GM21786 (cell line): ENCODE data around the gene SPINK1.
"Not testable (repeated sequence)": the region's sequence is repeated elsewhere in the genome, so short reads cannot be mapped to it uniquely, and the experiment has no call there.

ENCODE experiments used
- ATAC-seq: cut with Tn5 transposase; IDR thresholded peaks from one replicate; pipeline ENCODE4 v1.9.1; 2021; ENCODE audit not compliant: unreplicated experiment

The SPINK1 gene

DNA sequence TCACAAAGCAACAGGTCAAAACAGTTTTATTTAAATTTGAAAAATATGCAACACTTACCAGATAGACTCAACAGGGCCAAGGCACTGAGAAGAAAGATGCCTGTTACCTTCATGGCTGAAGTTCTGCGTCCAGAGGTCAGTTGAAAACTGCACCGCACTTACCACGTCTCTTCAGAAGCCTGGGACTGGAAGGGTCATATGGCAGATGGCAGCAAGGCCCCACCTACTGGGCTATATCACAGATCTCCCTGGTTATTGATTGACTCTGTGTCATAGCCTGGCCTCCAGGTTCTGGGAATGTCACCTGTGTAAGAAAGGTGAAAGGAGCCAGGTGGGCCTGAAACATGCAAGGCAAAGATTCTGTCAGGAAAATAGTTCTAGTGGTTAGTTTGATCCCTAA, at the start of gene SPINK1:
Gene SPINK1 (minus strand): TSS at position 207 of the 400 bp plus-strand sequence. CDS start 94 bp downstream, at position 113.
- no peak for ATAC-seq

DNA sequence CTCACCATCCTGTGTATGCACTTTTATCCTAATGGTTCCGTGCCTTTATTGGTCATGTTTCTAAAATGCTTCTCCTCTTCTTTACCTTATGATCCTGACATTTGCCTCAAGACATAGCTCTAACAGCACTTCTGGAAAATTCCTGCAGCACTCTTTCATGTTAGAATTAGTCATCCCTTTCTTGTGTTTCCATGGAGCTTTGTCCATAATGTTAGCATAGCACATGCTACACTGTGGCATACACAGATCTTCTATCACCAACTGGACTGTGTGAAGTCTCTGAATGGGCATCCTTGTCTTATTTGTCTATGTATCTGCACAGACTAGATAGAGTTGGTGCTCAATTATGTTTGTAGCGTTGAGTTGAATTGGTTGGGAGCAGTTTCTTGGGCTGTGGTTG, 49.0 kb upstream of the SPINK1 start:
- no peak for ATAC-seq

GRCh38 chr5:147879784-147880183, 48.3 kb upstream of the SPINK1 start:
- no peak for ATAC-seq

DNA sequence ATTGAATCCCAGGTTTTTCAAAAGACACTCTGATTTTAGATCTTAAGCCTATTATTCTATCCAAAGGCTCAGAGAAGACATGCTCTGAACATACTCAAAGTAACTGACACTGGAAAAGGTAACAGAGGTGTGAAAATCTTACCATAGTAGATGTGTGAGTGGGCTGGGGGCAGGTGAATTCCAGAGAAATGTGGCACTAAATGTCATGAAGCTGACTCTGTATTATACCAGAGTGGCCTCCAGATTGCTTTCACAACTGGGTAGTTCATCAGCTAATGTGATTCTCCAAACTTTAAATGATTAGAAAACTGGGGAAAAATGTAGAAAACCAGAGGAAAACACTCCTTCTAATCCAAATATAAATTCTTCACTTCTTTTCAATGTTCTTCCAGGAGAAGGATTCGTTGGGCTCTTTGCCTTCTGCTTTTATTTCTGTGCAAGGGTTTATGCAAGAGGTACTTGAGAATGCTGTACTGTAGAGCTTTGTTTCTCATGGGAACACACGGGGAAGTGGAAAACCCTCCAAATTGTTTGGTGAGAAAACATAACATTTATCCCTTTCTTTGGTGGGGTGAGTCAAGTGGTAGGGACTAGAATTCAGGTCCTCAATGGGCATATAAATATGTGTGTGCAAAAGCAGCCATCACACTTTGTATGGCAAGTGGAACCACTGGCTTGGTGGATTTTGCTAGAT, 46.7 kb upstream of the SPINK1 start, which contains the start of gene SCGB3A2:
Gene SCGB3A2 (plus strand): TSS at position 646 of the 694 bp plus-strand sequence. CDS start 93 bp downstream, outside the sequence.
- no peak for ATAC-seq

DNA sequence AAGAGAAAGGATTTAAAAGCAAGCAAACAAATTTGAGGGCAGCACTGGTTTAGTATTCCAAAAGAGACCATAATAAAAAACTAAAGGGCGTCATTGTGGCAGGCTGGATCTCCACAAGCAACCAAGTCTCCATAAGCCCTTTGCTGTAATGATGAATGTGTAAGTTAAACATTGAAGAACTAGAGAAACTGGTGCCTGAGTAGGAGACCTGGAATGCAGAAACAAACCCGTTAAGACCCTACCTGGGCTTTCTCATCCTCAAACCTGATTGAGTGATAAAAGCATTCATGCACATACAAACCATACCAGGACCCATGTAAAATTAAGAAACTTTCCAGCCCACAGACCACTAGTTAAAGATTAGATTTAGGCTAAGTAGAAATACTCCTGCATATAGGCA, 45.2 kb upstream of the SPINK1 start:
- ATAC-seq: no peak

DNA sequence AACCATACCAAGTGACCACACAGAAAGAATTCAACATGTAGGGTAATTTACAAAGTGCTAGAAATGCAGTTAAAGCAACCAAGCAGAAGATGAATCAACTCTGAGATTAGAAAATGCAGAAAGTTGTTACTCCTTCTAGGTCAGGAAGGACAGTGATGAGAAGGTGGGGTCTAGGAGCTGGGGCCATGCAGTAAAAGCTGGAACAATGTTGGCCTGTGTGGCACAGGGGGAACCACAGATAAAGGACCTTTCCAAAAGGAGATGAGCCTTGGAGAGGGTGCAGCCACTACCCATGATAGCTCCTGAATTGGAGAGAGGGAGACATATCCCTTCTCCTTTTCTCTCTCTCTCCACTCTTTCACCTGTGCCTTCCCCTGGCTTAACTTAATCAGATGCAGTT, 44.7 kb upstream of the SPINK1 start:
- ATAC-seq: no peak

- no peak for ATAC-seq
Measured at GRCh38 chr5:147874910-147875367, 43.5 kb upstream of the SPINK1 start.

- not testable (repeated sequence) for ATAC-seq
Measured at GRCh38 chr5:147874118-147874875, 42.8 kb upstream of the SPINK1 start.

DNA sequence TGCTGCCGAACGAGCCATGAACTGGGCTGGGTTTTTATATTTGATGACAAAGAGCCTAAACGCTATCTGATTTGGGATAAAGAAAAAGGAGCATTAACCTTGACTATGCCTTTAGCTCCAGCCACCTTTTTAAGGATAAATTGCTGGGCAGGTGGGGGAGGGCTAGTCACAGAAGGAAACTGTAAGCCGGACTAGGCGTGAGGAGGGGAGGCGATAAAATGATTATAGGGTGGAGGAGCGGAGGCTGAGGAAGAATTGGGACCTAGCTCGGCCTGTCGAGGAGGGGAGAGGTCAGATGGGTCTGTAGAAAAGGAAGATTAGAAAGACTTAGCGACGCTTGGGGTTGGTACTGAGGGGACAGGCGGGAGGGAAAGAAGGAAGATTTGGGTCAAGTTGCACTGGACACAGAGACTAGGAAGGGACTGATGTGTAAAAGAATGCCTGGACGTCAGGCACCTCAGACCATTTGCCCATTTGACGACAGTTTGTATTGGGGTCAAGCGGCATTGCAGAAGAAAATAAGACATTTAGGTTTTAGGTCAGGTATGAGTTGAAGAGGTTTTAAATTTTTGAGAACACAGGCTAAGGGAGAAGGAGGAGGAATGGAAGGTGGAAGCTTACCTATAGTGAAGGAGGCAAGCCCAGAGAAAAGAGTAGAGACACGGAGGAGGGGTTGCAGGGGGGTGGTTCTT, 41.4 kb upstream of the SPINK1 start:
- not testable (repeated sequence) for ATAC-seq

DNA sequence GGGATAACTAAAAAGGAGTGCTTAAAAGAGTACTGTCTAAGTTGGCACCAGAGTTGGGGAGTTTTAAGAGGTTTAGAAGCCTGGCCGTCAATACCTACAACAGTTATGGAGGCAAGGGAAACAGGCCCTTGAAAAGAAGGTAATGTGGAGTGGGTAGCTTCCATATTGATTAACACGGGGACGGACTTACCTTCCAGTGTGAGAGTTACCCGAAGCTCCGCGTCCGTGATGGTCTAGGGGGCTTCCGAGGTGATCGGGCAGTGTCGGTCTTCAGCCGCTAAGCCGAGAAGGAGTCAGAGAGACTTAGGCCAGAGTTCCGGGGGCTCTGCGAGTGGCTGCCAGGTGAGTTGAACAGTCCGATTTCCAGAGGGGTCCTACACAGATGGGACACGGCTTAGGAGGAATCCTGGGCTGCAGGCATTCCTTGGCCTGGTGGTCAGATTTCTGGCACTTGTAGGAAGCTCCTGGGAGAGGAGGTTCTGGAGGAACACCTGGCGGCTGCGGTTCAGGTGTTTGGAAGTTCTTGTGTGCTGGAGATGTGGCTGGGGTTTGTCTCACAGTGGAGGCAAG, 40.6 kb upstream of the SPINK1 start:
- not testable (repeated sequence) for ATAC-seq

DNA sequence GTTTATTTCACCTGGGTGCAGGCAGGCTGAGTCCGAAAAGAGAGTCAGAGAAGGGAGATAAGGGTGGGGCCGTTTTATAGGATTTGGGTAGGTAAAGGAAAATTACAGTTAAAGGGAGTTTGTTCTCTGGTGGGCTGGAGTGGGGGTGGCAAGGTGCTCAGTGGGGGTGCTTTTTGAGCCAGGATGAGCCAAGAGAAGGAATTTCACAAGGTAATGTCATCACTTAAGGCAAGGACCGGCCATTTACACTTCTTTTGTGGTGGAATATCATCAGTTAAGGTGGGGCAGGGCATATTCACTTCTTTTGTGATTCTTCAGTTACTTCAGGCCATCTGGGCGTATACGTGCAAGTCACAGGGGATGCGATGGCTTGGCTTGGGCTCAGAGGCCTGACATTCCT, 38.4 kb upstream of the SPINK1 start:
- not testable (repeated sequence) for ATAC-seq

GRCh38 chr5:147869112-147869511, 37.6 kb upstream of the SPINK1 start:
- no peak for ATAC-seq

DNA sequence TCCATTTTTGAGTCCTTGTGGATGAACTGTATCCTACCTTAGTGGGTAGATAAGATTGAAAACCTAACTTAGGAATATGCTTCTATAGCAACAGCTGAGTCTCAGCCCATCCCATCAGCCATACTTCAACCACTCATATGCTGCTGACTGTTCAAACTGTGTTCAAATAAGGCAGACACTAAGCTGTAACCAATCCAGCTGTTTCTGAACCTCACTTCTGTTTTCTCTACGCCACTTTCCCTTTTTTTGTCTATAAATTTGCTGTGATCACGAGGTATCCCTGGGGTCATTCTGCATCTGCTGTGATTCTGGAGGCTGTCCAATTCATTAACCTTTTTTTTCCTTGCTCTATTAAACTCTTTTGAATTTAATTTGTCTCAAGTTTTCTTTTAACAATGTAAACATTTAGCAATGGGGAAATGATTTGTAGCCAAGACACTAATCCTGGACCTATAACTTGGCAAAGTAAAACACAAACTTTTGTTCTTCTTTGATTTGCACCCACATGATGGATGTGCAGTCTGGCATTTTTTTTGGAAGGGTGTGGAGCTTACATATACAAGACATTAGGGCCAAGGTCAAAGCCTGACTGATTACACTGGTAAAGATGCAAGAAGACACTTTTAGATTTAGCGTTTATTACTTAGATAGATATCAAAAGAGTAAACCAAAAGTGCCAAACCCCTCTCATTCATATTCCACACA, 32.1 kb upstream of the SPINK1 start:
- ATAC-seq: no peak

DNA sequence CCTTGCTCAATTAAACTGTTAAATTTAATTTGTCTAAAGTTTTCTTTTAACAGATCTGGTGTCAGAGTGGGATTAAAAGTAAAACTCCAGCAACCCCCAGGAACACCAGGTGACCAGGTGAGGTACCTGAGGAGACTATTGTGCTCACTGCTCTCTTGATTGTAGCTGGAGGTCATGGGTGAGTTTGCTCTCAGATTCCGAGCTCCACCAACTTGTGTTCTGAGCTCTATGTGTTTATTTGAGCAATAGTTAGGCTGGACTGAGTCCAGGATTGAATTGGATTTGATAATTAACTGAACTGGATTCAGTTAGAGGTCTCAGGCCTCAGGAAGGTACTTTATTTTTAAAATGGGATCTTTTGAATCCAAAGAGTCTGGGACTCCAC, 29.2 kb upstream of the SPINK1 start:
- ATAC-seq: no peak

GRCh38 chr5:147859962-147860640, 28.6 kb upstream of the SPINK1 start:
- ATAC-seq: no peak

- no peak for ATAC-seq
Measured at GRCh38 chr5:147858565-147858964, 27.1 kb upstream of the SPINK1 start.

DNA sequence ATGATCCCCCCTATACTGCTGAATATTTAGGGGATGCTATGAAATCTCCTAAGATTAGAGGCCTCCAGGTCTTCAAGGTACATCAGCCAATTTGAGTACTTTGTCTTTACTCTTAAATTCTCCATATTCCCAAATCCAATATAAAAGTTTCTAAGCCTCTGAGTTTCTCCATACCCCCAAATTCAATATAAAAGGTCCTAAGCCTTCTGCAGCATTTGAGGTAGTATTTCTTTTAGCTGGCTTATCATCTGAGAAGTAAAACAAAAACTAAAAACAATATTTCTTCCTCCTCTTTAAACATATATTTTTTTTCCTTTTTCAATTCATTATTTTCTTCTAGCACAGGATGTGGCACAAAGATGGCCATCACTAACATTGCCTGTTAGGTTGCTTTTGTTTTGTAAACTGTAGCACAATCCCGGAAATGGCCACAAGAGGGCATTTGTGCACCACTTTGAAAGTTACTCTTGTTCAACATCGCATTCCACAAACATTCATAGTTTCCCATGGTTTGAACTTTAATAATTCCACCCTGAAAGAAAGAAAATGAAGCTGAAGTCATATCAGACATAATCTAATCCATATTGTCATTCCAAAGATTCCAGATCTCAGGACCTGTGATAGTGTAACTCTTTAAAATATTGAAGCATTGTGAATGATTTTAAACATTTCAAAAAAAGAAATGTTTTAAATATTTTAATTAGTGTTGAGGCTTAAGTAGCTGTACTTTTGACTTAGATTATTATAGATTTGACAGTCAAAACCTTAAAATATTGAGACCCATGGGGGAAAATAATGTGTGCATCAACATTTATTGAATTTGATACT, 26.0 kb upstream of the SPINK1 start:
- peak; percentile 89 for ATAC-seq

- ATAC-seq: no peak
Measured at GRCh38 chr5:147856801-147857200, 25.3 kb upstream of the SPINK1 start.

- ATAC-seq: no peak
Measured at GRCh38 chr5:147855774-147856069, 24.3 kb upstream of the SPINK1 start.
